ENCODE data around the gene KCNJ14. TPM values are rescaled to one million over a fixed set of nuclear protein-coding genes. Genes with fewer than 3 reads are reported as not detected.

Gene KCNJ14
- polyA plus RNA-seq, 1 of the 3 experiments (the other 2 are of a cell fraction), result 1.2 TPM

DNA sequence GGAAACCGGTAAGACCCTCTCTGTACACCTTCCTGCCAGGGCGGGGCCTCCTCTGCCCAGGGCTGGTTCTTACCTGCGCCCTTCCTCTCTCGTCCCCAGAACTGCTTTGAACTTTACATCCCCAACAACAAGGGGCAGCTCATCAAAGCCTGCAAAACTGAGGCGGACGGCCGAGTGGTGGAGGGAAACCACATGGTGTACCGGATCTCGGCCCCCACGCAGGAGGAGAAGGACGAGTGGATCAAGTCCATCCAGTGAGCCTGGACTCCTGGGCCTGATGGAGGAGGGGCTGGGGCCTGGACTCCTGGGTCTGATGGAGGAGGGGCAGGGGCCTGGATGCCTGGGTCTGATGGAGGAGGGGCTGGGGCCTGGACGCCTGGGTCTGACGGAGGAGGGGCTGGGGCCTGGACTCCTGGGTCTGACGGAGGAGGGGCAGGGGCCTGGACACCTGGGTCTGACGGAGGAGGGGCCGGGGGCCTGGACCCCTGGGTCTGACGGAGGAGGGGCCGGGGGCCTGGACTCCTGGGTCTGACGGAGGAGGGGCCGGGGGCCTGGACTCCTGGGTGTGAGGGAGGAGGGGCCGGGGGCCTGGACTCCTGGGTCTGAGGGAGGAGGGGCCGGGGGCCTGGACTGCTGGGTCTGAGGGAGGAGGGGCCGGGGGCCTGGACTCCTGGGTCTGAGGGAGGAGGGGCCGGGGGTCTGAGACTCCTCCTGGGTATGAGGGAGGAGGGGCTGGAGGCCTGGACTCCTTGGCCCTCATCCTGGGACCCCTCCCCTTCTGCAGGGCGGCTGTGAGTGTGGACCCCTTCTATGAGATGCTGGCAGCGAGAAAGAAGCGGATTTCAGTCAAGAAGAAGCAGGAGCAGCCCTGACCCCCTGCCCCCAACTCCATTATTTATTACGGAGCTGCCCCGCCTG, 23.2 kb downstream of the KCNJ14 start:
- Histone ChIP-seq H3K79me2 (ENCODE audit: insufficient read depth) (no peaks in the 10 kb centered on the region), H3K4me3 (ENCODE audit: low read depth in 2 of 2, low read length in 1 of 2) (no peak overlapping the region), H3K36me3 (replicated peaks in 1 of 2; ENCODE audit: control insufficient read depth in 1 of 2, insufficient read depth in 2 of 2, low read length in 1 of 2) (peaks cover 21 to 55% of the 10 kb centered on the region in 2 experiments), H2AFZ (ENCODE audit: low read depth) (no peak overlapping the region), H4K20me1 (ENCODE audit: insufficient read depth) (peaks cover 12% of the 10 kb centered on the region), H3K9ac (no peak overlapping the region), H3K27me3 (ENCODE audit: insufficient read depth) (no peaks in the 10 kb centered on the region), H3K9me3 (no peaks in the 10 kb centered on the region), H3F3A (replicated peaks; ENCODE audit: insufficient read depth) (peaks cover 22% of the 10 kb centered on the region), H3K9me2 (no peaks in the 10 kb centered on the region), H3K4me1 (ENCODE audit: control insufficient read depth in 1 of 2, insufficient read depth in 2 of 2, low read depth in 1 of 2, low read length in 1 of 2) (peaks cover 7 to 11% of the 10 kb centered on the region in 2 experiments; a peak in 3 of 4 replicates), H3K4me2 (no peak overlapping the region), H3K27ac (ENCODE audit: low read depth in 2 of 2, low read length in 1 of 2) (no peak overlapping the region)
- peak; percentile 19 for DNase-seq
- ChIA-PET POLR2A (interaction anchor here (0.9 to 1.5 kb wide), 2 partner anchors 9 kb away, joined by 3 to 5 read pairs; no protein-coding TSS in a partner anchor), CTCF (interaction anchor here (0.6 to 4.4 kb wide), 3 partner anchors 8 to 130 kb away, joined by 3 to 23 read pairs (median 5); no protein-coding TSS in a partner anchor)
- 96% methylated on average over 22 of the region's 29 CpGs for WGBS (ENCODE audit: low lambda C conversion rate)
- TF ChIP-seq MEF2A (IDR thresholded peaks at IDR 0.05; ENCODE audit: borderline replicate concordance, low read depth) (no peak), GATA2 (CRISPR knock-in tag; IDR thresholded peaks at IDR 0.05) (no peak), RCOR1 (IDR thresholded peaks at IDR 0.05; ENCODE audit: low read length) (no peak), MXI1 (IDR thresholded peaks at IDR 0.05; ENCODE audit: low read depth, low read length) (no peak), SIN3A (IDR thresholded peaks at IDR 0.05; ENCODE audit: borderline replicate concordance, low read depth, low read length) (no peak), REST (IDR thresholded peaks at IDR 0.05; ENCODE audit: low read depth, low read length) (no peak), TAF1 (IDR thresholded peaks at IDR 0.05; ENCODE audit: borderline replicate concordance, low read depth, low read length) (no peak), TEAD4 (IDR thresholded peaks at IDR 0.05; ENCODE audit: borderline replicate concordance, insufficient read depth) (no peak), EZH2phosphoT487 (IDR thresholded peaks at IDR 0.05; ENCODE audit: borderline replicate concordance, low read depth) (no peak), JUND (IDR thresholded peaks at IDR 0.05) (no peak), FOXM1 (IDR thresholded peaks at IDR 0.05; ENCODE audit: low read depth) (no peak)
- TF ChIP-seq, protein P1, sequence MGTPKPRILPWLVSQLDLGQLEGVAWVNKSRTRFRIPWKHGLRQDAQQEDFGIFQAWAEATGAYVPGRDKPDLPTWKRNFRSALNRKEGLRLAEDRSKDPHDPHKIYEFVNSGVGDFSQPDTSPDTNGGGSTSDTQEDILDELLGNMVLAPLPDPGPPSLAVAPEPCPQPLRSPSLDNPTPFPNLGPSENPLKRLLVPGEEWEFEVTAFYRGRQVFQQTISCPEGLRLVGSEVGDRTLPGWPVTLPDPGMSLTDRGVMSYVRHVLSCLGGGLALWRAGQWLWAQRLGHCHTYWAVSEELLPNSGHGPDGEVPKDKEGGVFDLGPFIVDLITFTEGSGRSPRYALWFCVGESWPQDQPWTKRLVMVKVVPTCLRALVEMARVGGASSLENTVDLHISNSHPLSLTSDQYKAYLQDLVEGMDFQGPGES (IDR thresholded peaks at IDR 0.05; ENCODE audit: low read depth, low read length), result no peak
- TF ChIP-seq, protein P2, sequence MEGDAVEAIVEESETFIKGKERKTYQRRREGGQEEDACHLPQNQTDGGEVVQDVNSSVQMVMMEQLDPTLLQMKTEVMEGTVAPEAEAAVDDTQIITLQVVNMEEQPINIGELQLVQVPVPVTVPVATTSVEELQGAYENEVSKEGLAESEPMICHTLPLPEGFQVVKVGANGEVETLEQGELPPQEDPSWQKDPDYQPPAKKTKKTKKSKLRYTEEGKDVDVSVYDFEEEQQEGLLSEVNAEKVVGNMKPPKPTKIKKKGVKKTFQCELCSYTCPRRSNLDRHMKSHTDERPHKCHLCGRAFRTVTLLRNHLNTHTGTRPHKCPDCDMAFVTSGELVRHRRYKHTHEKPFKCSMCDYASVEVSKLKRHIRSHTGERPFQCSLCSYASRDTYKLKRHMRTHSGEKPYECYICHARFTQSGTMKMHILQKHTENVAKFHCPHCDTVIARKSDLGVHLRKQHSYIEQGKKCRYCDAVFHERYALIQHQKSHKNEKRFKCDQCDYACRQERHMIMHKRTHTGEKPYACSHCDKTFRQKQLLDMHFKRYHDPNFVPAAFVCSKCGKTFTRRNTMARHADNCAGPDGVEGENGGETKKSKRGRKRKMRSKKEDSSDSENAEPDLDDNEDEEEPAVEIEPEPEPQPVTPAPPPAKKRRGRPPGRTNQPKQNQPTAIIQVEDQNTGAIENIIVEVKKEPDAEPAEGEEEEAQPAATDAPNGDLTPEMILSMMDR (IDR thresholded peaks at IDR 0.05), result no peak
- TF ChIP-seq, protein P3, sequence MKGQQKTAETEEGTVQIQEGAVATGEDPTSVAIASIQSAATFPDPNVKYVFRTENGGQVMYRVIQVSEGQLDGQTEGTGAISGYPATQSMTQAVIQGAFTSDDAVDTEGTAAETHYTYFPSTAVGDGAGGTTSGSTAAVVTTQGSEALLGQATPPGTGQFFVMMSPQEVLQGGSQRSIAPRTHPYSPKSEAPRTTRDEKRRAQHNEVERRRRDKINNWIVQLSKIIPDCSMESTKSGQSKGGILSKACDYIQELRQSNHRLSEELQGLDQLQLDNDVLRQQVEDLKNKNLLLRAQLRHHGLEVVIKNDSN (IDR thresholded peaks at IDR 0.05; ENCODE audit: borderline replicate concordance, low read depth), result no peak
- TF ChIP-seq, protein P4, sequence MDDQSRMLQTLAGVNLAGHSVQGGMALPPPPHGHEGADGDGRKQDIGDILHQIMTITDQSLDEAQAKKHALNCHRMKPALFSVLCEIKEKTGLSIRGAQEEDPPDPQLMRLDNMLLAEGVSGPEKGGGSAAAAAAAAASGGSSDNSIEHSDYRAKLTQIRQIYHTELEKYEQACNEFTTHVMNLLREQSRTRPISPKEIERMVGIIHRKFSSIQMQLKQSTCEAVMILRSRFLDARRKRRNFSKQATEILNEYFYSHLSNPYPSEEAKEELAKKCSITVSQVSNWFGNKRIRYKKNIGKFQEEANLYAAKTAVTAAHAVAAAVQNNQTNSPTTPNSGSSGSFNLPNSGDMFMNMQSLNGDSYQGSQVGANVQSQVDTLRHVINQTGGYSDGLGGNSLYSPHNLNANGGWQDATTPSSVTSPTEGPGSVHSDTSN (IDR thresholded peaks at IDR 0.05), result no peak
- TF ChIP-seq, protein P5, sequence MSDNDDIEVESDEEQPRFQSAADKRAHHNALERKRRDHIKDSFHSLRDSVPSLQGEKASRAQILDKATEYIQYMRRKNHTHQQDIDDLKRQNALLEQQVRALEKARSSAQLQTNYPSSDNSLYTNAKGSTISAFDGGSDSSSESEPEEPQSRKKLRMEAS (IDR thresholded peaks at IDR 0.05; ENCODE audit: low read depth), result no peak

Measured in SK-N-SH (cell line).